IPS-NIHi11 (cell line): ENCODE results near the gene ZNF140.

Source experiments
- DNase-seq: peaks from one replicate; pipeline ENCODE4 v3.0.0; 2012; ENCODE audit warnings: mixed read lengths, low spot score

Gene ZNF140

DNA sequence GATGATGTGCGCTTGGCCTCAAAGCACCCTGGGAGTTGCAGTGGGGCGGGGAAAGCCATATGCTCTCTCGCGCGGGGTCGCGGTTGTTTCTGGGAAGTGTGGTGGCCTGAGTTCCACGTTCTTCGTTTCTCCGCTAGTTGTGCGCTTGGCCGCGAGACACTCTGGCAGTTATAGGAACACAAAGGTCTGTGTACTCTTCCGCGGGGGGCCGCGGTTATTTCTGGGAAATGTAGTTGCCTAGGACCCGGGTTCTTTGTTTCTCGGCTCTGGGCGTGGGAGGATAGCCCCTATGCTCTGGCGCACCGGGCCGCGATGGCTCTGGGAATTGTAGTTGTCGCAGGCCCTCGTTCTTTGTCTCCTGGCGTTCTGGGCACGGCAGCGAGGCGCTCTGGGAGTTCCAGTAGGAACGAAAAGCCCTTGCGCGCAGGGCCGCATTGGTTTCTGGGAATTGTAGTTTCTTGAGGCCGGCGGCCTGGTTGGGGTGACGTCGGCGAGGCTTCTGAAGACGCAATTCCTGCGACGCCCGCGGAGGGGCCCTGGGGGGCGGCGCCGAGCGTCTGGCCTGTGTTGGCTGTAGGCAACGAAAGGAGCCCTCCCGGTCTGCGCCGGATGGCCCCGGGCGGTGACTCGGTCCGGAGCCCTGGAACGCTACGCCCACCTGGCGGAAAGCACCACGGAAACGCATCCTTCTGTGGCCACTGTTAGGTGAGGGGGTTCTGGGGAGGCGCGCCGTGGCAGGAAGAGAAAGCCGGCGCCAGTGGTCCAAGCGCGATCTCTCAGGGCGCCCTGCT is at the start of gene ZNF140:
TSS of gene ZNF140 (plus strand) at position 556 of the 791 bp plus-strand sequence. CDS start 398 bp downstream, outside the sequence.
- peak; percentile 90 for DNase-seq

DNA sequence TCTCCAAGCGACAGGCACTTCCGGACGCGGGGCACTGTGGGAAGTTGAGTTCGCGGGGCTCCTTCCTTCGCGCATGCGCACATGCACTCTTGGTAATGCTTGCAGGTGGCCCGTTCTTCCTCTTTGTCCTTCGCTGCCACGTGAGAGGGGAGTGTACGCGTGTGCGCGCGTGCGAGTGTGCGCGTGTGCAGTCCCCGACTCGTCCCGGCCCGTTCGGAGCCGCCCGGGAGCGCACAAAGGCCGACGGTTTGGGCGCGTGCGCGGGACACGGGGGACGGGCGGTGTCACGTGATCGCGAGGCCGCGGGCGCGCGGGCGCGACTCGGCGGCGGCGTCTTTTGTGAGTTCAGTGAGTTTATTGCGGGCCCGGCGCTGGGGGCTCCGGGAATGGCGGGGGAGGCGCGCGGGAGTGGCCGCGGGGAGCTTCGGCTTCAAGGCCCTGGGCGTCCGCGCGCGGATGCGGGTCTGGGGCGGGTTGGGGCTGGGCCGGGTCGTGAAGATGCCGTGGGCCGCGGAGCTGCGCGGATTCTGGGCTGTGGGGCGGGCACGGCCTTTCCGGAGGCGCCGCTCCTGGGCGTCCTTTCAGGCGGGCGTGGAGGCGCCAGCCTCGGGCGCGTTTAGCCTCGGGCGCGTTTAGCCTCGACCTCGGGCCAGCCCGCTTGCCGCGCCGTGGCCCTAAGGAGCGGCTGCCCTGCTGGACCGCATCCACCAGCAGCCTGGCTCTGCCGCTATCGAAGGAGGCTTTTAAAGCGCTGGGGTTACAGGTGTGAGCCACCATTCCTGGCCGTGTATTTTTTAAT is 43.3 kb upstream of the ZNF140 start, which contains the start of gene ZNF84:
TSS of gene ZNF84 (plus strand) at position 303 of the 799 bp plus-strand sequence. CDS start 3,959 bp downstream, outside the sequence.
- peak; percentile 94 for DNase-seq

DNA sequence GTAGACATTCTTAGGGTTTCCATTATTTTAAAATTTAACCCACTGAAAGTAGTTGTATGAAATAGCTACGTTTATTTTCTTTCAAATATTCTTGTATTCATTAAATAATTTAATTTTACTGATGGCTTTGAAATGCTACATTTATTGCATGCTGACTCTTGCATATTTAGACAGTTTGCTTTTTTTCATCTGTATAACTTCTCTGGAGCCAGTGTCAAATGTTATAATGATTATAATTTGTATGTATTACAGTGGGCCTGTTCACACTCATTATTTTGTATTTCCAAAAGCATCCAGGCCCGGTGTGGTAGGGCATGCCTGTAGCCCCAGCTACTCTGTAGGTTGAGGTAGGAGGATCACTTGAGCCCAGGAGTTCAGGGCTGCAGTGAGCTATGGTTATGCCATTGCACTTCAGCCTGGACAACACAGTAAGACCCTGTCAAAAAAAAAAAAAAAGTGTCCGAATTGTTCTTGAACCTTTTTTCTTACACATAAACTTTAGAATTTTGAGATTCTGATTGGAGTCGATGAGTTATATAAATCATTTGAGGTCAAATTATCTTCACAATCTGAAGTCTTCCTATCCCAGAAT is 42.5 kb upstream of the ZNF140 start:
- DNase-seq, result no peak

DNA sequence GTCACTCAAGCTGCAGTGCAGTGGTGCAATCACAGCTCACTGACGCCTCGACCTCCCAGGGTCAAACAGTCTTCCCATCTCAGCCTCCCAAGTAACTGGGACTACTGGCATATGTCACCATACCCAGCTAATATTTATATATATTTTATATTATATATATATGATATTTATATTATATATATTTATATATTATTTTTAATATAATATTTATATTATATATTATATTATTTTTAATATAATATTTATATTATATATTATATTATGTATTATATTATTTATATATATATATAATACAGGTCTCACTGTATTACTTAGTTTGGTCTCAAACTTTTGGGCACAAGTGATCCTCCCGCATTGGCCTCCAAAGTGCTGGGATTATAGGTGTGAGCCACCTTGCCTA is 34.0 kb upstream of the ZNF140 start:
- no peak for DNase-seq

DNA sequence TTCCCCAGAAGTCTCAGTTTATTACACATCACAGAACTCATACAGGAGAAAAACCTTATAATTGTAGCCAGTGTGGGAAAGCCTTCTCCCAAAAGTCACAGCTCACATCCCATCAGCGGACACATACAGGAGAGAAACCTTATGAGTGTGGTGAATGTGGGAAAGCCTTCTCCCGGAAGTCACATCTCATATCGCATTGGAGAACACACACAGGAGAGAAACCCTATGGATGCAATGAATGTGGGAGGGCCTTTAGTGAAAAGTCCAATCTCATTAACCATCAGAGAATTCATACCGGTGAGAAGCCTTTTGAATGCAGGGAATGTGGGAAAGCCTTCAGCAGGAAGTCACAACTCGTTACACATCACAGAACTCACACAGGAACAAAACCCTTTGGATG is 23.3 kb upstream of the ZNF140 start:
- DNase-seq, result no peak

DNA sequence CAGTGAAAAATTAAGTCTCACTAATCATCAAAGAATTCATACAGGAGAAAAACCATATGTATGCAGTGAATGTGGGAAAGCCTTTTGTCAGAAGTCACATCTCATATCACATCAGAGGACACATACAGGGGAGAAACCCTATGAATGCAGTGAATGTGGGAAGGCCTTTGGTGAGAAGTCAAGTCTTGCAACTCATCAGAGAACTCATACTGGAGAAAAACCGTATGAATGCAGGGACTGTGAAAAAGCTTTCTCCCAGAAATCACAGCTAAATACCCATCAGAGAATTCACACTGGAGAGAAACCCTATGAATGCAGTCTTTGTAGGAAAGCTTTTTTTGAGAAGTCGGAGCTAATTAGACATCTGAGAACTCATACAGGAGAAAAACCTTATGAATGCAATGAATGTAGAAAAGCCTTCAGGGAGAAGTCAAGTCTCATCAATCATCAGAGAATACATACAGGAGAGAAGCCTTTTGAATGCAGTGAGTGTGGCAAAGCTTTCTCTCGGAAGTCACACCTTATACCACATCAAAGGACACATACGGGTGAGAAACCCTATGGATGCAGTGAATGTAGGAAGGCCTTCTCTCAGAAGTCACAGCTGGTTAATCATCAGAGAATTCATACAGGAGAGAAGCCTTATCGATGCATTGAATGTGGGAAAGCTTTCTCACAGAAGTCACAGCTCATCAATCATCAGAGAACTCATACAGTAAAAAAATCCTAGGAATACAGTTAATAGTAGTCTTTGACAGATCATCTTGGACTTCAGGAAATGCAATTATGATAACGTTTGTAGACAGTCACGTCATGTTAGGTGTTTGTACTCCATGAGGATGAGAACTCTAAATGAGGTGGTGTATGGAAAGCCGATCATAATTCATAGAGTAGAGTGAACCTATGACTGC is 22.3 kb upstream of the ZNF140 start:
- DNase-seq, result no peak

DNA sequence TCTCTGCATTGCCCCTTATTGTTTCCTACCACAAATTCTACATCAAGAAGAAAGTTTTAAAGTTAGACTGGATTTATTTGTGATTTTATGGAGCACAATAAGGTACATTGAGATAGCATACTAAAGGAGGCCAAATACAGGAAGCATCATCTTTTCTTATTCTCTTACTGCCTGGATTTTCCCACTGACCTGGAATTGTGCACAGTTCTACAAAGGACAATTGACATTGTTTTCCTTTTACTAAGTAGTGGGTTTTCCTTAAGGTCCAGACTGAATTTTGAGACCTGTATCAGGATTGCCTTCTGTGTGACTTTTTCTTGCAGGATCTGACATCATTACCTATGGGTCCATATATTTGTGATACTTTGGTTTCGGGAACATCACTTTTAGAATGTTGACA is 18.8 kb upstream of the ZNF140 start:
- DNase-seq, result no peak

DNA sequence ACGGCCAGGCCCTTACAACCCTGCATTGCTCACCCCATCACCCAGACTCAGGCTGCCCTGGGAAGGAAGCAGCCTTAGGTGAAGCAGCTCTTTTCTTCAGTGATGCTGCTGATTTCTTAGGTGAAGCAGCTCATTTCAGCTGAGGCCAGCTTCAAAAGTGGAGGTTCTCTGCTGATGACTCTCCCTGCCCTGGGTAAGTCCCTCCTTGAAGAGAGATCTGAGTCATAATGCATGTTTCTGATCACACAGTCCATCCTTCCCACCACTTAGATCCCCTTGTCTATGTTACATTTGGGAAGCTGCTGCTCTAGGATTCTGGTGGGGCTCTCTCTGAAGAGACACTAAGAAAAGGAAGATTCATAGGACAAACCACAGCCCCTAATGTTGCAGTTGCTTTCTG is 17.2 kb upstream of the ZNF140 start:
- no peak for DNase-seq

DNA sequence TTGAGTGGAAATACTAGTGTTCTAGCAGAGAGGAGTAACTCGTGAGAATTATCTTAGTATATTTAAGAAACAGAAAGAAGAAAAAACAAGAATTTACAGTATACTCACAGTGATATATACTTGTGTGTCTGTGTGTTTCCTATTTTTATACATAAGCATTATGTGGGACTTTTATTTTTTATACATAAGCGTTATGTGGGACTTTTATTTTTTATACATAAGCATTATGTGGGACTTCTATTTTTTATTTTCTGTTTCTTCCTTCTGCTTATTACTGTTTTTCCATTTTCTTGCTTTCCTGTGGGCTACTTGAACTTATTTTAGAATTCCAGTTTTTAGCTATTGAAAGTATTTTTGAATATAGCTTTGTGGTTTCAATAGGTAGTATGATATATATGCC is 6.9 kb upstream of the ZNF140 start:
- no peak for DNase-seq

DNA sequence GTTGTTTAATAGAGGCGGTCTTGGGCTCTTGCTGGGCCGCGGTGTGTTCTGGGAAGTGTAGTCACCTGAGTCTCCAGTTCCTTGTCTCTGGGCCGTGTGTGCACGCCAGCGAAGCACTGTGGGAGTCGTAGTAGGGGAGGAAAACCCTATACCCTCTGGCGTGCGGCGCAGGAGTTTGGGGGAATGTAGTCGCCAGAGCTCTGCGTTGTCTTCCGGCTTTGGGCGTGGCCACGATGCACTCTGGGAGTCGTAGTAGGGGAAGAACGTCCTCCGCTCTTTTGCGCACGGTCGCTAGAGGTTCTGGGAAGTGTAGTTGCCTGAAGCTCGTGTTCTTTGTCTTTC is 726 bp upstream of the ZNF140 start:
- peak; percentile 89 for DNase-seq

DNA sequence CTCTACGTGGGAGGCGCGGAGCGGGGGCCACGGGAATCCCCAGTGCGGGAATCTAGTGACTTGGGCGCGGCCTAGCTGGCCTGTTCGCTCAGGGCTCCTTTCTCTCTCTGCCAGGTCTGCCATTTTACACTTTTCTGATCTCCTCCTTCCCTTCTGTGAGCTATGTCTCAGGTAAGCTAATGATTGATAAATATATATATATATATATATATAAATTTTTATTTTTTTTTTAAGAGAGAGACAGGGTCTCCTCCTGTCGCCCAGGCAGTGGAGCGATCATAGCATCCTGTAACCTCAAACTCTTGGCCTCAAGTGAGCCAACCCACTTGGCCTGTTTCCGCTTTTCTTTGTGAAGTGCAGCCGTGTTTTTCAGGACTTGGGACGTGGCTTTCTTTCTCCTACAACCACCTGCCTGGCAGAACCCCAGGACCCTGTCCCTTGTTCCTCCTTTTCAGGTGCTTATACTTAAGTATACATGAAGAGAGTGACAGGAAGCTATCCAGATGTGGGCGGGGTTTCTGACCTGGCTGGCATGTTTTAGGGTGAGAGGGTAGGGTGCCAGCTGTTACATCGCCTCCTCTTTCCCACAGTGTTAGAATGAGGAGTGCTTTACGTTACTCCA is 547 bp downstream of the ZNF140 start:
- DNase-seq, result no peak

DNA sequence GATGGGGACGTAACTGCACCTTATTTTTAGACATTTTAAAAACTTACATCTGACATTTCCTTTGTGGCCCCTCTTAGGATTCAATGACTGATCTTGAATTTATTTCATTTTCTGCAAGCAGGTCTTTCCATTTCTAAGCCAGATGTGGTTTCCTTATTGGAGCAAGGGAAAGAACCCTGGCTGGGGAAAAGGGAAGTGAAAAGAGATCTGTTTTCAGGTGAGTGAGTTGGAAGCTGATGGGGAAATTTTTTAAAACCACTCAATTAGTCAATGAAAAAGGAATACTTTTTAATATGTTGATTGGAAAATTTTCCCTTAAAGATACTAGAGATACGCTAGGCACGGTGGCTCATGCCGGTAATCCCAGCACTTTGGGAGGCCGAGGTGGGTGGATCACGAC is 2.6 kb downstream of the ZNF140 start:
- no peak for DNase-seq

DNA sequence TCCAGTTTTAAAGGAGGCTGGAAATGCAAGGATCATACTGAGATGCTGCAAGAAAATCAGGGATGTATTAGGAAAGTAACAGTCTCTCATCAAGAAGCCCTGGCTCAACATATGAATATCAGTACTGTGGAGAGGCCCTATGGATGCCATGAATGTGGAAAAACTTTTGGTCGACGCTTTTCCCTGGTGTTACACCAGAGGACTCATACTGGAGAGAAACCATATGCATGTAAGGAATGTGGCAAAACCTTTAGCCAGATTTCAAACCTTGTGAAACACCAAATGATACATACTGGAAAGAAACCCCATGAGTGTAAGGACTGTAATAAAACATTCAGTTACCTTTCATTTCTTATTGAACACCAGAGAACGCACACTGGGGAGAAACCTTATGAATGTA is 24.9 kb downstream of the ZNF140 start:
- no peak for DNase-seq

DNA sequence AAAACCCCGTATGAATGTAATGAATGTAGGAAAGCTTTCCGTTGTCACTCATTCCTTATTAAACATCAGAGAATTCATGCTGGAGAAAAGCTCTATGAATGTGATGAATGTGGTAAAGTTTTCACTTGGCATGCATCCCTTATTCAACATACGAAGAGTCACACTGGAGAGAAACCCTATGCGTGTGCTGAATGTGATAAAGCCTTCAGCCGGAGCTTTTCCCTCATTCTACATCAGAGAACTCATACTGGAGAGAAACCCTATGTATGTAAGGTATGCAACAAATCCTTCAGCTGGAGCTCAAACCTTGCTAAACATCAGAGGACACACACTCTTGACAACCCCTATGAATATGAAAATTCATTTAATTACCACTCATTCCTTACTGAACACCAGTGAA is 25.5 kb downstream of the ZNF140 start:
- DNase-seq, result no peak

DNA sequence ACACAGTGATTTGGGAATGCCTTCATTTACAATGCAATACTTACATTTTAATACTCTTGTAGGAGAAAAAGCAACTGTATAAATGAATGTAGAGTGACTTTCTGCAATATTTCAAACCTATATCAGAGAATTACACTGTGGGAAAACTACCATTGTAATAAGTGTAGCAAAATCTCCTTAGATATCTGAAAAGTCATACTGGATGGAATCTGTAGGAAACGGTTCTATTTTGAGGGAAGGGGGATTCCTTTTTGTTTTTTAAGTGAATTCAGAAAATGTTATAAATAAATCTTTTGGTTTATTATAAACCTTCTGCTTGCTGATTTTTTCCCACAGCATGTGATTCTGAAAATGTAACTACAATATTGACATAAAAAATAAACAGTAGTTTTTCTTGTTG is 26.4 kb downstream of the ZNF140 start:
- DNase-seq, result no peak

DNA sequence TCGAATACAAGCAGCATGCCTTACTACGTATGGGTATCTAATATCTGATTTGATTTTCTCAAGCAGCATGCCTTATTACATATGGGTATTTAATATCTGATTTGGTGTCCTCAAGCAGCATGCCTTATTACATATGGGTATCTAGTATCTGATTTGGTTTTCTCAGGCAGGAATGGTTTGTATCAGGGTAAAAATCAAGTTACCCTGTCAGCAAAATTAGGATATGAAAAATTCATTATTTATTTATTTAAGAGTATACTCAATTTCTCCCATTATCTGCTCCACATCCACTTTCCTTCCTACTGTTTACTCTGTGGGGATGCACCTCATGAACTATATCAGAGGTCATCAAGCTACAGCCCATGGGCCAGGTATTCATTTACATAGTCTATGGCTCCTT is 27.4 kb downstream of the ZNF140 start:
- no peak for DNase-seq

DNA sequence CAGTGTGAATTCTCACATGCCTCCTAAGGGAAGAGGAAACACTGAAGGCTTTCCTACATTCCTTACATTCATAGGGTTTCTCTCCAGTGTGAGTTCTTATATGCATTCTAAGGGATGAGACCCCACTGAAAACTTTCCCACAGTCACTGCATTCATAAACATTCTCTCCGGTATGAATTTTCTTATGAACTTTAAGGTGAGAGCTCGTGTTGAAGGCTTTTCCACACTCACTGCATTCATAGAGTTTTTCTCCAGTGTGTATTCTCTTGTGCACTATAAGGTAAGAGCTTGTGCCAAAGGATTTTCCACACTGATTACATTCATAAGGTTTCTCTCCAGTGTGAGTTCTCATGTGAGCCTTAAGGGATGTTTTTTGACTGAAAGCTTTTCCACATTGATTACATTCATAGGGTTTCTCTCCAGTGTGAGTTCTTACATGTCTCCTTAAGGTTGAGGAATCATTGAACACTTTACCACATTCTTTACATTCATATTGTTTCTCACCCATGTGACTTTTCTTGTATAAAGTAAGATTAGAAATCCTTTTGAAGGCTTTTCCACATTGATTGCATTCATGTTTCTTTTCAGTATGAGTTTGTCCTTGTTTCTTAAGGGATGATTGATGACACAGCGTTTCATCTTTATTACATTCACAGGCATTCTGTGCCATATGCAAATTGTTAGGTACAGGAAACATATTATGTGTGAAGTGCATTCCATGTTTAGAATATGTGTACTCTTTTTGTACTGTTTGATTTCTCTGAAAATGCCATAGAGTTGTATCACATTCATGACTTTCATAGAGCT is 39.9 kb downstream of the ZNF140 start:
- DNase-seq, result no peak

DNA sequence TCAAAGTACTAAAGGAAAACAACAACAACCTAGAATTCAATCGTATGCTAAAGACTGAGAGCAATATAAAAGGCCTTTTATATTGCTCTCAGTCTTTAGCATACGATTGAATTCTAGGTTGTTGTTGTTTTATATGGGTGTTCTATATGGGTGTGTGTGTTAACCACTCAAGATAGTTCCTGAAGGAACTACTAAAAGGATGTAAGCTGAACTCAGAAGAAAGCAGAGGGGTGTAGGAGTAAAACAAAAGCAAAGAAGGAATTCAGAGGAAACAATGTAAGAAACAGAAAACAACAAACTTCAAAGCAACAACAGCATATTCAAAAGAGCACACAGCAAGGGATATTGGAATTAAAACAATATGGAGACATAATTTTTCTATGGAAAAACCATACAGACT is 44.0 kb downstream of the ZNF140 start:
- no peak for DNase-seq

DNA sequence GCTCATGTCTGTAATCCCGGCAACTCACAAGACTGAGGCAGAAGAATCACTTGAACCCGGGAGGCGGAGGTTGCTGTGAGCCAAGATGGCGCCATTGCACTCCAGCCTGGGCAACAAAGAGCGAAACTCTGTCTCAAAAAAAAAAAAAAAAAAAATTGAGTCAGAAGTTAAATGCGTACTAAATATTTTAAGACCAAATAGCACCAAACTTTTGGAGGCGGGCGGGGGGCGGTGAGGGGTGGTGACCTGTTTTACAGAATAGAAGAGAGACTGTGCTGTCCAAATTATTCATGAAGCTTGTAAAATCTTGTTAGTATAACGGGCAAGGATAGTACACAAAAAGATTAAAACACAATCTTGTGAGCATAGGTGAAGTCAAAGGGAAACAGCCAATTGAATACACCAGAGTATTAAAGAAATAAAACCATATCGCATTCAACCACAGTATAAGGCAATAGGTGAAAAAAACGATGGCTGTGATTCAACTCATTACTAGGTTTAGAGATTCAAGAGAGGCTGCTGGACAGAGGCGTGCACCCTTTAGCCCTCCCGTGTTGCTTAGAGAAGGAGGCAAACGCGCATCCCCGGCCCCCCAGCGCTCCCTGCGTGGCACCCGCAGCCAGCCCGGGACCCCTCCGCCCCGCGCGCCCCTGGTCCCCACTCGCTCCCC is 48.8 kb downstream of the ZNF140 start:
- no peak for DNase-seq
